T-helper 1 cell (primary cell): Measurements from ENCODE around the gene CENPO.
"Not testable (repeated sequence)": the region's sequence is repeated elsewhere in the genome, so short reads cannot be mapped to it uniquely, and the experiment has no call there.

Experiments used
- DNase-seq, 5 donors: peaks; one replicate each; pipeline ENCODE4 v3.0.0-alpha.2; 2012 to 2020

CENPO gene

DNA sequence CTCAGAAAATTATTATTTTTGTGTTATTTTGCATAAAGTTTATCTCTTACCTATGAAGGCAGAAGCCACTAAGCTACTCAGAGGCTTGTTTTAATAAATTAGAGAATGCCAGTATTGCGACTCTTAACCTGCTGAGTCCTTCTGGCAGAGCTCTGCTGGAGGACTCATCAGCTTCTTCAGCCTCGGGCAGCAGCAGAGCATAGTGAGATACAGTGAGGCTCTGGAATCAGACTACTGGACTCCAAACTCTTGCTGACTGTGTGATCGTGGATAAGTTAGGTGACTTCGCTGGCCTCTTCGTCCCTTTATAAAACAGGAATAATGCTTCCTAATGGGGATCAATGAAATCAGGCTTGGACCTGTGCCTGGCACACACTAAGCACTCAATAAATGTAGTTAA, 1.8 kb upstream of the CENPO start:
- DNase-seq: no peak

DNA sequence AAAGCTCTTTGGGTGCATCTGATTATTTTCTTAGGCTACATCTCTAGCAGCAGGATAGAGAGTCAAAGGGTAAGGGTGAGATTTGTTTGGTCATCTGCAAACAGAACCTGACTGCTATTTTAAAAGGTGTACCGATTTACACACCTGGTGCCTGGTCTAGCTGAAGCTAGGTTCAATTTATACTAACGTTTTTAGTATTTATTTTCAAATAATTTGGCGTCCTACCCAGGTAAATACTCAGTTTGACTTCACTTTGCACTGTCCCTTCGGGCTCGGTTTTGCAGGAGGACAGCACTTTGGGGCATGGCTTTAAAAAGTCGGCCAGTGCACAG, 717 bp upstream of the CENPO start:
- DNase-seq: no peak

DNA sequence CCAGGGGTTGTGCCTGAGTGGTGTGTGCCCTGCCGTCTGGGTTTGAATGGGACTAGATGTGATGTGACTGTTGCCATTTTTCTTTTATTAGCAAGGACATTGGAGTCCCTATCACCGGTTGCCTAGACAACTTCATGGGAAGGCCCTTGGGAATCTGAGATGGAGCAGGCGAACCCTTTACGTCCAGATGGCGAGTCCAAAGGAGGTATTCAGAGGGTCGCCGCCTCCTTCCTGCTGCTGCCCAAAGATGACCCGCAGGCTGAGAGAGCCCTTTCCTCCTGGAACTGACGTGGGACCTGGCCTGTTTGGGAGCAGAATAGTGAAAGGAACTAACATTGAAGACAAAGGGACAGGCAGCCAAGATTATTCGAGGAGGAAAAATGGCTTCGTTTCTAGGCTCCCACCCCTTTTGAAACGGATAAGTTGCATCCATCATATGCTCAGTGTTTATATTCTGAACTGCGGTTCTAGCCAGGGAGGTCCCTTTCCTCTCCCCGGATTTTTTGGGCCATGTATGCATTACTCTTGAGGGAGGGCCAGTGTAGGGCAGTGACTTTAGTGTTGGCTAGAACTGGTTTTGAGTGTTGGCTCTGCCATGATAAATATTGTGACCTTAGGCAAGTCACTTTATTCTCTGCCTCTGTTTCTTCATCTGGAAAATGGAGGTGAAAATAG, 673 bp downstream of the CENPO start:
- peak in 1 of 5 donors; percentile 23 for DNase-seq

DNA sequence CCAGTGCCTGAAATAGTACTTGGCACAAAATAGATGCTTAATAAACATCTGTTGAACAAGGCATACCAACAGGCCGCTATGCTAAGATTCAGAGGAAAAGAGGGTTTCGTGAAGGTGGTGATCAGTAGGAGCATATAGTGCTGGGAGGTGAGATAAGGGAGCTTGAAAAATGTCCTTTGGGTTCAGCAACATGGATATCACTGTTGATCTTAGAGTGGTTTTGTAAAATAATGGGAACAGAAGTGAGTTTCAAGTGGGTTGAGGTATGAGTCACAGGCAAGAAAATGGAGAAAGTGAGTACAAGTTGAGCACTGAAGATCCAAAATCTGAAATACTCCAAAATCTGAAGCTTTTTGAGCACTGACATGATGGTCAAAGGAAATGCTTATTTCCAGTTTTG, 4.4 kb downstream of the CENPO start:
- no peak for DNase-seq

DNA sequence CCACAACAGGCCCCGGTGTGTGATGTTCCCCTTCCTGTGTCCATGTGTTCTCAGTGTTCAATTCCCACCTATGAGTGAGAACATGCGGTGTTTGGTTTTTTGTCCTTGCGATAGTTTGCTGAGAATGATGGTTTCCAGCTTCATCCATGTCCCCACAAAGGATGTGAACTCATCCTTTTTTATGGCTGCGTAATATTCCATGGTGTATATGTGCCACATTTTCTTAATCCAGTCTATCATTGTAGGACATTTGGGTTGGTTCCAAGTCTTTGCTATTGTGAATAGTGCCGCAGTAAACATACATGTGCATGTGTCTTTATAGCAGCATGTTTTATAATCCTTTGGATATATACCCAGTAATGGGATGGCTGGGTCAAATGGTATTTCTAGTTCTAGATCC, 7.3 kb downstream of the CENPO start:
- not testable (repeated sequence) for DNase-seq

DNA sequence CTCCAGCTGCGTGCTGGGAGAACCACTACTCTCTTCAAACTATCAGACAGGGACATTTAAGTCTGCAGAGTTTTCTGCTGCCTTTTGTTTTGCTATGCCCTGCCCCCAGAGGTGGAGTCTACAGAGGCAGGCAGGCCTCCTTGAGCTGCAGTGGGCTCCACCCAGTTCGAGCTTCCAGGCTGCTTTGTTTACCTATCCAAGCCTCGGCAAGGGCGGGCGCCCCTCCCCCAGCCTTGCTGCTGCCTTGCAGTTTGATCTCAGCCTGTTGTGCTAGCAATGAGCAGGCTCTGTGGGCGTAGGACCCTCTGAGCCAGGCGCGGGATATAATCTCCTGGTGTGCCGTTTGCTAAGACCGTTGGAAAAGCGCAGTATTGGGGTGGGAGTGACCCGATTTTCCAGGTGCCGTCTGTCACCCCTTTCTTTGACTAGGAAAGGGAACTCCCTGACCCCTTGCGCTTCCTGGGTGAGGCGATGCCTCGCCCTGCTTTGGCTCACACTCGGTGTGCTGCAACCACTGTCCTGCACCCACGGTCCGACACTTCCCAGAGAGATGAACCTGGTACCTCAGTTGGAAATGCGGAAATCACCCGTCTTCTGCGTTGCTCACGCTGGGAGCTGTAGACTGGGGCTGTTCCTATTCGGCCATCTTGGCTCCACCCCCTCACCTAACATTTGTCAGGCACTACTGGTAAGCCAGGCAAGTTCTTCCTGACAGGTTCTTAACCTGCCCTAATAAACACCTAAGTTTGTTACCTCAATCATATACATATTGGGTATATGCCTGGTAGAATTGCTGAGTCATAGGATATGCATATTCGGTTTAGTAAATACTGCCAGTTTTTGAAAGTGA, 12.8 kb downstream of the CENPO start:
- DNase-seq: not testable (repeated sequence)

DNA sequence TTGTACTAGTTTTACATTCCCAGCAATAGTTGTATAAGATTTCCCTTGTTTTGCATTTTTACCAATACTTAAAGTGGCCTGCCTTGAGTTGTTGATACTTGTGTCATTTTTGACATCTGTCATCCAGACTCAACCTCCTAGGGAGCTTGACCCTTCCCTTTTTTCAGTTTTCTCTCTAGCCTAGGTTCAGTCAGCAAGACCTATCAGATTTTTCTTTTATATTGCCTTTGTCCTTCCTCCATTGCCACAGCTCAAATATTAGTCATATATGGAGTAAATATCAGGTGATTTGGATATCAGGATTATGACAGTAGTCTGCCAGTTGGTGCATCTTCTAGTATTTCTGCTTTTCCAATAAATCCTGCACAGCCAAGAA, 13.4 kb downstream of the CENPO start:
- DNase-seq: no peak

DNA sequence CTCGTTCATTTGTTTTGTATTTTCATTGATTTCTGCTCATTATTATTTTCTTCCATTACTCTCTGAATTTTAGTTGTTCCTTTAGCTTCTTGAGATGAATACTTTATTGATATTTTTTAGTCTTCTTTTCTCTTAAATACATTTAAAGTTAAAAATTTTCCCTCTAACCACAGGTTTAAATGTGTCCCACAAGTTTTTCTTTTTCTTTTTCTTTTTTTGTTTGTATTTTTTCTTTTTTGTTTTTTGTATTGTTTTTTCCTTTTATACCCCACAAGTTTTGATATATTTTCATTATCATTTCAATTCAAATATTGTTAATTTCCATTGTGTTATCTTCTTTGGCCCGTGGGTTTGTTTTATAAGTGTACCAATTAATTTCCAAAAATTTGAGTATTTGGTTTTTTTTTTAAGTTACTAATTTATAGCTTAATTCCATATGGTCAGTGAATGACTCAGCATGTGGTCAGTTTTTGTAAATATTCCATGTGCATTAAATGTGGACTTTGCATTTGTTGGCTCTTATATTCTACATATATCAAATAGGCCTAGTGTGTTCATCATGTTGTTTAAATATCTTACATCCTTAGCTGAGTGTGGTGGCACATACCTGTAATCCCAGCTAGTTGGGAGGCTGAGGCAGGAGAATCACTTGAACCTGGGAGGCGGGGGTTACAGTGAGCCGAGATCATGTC, 16.2 kb downstream of the CENPO start:
- no peak for DNase-seq

DNA sequence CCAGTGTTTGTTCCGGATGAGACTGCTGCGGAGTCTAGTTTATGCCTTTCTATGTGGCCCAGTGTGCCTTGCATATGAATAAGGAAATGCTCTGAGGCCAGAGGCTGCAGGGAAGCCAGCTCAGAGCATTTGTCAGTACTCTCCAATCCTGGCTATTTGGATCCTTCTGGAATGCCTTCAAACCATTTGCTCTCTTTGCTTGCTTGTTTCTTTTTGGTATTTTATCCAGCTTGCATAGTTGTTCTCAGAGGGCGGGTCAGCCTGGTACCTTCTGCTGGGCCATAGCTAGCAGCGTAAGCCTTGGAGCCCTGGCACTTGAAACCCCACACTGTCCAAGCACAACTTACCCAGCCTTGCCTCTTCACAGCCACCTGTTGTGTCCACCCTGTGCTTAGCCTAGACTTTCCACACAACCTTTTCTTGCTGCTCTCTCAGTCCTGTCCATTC, 20.5 kb downstream of the CENPO start:
- DNase-seq: no peak

DNA sequence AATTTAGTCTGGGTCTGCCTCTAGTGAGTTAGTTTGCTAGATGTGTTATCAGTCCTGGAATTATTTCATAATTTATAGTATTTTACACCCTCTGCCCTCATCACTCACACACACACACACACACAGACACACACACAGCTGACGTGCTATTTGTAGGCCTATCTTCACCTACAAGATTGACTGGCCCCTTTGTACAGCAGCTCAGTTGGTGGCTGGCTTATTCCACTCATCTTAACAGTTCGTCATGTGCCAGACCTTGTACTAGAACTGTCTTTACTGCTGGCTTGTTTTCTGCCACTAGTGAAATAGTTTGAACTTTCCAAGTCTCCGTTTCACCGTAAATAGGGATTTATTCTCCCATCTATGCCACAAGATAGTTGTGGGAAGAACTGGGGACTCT, 21.3 kb downstream of the CENPO start:
- no peak for DNase-seq

DNA sequence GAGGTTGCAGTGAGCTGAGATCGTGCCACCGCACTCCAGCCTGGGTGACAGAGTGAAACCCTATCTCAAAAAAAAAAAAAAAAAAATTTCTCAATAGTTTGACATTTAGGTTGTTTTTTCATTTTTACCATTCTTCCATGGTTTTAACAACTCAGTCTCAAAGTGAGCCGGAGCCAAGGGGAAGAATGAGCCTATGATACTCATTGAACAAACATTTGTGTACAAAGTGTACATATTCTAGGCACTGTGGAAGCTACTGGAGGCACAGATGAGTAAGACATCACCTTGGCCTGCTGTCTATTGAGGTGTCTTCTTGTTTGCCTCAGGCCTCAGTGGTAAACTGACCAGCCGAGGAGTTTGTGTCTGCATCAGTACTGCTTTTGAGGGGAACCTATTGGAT, 21.9 kb downstream of the CENPO start:
- no peak for DNase-seq

DNA sequence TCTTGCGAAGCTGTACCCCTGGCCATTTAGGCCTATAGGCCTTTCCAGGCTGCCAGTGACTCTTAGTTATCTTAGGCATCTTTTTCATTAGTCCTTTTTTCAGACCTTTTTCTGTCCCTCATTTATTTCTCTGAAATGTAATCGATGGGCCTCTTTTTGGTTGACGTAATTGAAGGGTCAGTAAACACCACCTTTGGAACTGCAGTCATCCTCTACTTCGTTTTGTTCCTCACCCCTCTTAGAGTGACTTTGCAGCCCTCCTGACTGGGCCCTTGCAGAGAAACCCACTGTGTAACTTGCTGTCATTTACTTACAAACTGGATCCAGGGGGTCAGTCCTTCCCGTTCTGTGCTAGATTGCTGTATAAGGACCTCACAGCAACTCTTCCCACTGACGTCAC, 23.2 kb downstream of the CENPO start:
- no peak for DNase-seq

DNA sequence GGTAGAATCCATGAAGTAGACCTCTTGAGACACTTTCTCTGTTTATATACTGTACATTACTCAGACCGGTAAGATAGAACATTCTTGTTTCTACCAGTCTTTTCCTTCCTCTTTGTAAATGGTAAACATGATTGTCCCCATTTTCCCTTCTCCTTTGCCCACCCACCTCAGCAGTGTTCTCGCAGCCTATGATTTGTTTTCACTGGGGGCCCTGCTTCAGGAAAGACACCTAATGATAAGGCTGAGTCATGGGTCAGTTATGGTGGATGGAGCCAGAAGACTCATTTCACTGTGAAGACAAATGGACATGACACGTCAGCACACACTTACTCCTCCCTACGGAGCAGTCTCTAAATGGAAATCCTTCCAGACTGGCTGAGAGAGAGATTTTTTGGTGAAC, 23.7 kb downstream of the CENPO start:
- no peak for DNase-seq

DNA sequence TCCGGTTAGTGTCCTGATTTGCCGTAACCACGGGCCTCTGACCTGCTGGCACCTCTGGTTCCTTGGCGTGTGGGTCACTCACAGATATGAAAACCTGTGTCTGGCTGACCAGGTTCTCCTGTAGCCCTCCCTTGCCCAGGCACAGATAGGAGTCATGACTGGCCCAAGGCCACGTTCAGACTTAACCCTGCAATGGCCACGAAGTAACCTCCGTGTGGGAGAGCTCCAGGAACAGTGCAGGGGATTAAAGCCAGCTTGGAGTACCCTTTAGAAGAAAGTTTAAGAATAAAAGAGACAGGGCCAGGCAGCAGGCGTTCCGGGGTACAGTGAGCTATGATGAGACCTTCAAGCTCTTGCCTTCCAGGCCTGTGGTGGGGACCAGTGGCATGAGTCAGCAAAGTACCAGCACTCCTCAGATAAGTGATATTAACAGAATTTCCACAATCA, 25.5 kb downstream of the CENPO start:
- DNase-seq: no peak

DNA sequence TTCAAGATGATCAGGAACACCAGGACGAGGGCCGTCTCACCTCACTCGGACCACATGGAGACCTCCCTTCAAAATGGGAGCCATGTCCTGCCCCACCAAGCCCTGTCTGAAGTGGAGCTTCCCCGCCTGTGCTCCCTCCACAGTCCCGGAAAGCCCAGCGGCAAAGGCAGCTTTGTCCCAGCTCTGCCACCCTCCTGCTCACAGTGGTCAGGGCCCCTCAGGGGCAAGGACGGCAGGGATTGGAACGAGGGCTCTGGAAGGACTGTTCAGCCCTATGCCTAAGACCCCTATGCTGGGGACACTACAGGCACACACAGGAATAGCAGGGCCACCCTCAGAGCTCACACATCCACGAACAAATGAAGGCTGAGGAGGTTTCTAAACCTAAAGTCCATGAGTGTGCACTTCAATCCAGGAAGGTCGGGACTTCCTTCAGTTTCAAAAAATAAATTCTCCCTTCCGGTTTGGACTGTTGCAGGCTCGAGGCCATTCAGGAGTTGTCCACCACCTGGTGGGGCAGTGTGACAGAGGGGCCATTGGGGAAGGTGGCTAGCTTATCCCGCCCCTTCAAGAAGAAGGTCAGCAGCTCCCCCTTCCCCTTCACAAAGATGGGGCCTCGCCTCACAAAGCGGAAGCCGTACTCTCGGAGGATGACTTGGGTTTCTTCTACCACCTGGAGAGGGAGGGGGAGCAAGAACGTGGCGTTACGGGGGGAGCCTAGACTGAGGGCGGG, 26.4 kb downstream of the CENPO start:
- no peak for DNase-seq

DNA sequence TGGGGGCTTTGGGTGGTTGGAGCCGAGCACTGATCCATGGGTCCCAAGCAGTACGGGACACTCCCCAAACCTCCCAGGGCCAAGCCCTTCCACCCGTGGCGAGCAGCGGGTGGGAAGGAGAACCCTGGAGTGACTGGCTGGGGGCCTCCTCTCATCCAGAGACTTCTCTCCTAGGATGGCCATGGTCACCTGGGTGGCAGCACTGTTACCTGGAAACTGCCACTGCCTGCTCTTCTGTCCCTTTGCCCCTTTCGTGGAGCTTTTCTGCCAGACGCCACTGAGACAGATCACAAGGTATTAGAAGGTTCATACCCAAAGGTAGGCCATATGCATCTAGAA, 26.9 kb downstream of the CENPO start:
- no peak for DNase-seq

DNA sequence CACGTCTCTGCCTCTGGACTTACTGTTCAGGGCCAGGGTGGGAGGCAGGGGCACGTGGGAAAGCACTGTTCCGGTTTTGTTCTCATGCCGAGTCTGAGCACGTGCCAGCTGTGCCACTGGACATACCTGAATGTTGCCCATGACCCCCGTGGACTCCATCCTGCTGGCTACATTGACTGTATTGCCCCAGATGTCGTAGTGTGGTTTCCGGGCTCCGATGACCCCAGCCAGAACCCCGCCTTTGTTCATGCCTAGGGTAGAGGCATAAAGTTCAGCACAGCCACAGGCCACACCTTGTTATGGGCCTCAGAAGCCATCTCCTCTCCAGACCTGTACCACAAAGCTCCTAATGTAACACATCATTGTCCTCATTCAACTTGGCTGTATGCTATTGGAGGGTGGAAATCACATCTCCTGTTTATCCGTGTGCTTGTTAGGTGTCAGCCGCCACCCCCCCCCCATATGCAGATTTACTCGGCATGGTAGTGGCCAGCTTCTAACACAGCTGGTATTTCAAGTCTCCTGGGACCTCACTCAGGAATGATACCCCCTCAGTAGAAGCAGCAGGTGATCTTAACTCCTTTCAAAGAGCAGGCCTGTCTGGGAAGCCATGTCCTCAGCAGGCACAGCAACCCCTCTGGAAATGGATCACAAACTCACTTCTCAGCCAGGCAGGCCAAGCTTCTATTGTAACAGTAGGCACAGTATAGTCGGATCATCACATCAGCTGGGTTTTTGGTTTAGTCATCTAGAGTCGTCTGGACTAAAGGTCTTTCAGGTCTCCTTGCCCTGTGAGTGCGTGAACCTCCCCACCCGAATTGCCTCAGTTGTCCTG, 27.6 kb downstream of the CENPO start:
- DNase-seq: no peak

DNA sequence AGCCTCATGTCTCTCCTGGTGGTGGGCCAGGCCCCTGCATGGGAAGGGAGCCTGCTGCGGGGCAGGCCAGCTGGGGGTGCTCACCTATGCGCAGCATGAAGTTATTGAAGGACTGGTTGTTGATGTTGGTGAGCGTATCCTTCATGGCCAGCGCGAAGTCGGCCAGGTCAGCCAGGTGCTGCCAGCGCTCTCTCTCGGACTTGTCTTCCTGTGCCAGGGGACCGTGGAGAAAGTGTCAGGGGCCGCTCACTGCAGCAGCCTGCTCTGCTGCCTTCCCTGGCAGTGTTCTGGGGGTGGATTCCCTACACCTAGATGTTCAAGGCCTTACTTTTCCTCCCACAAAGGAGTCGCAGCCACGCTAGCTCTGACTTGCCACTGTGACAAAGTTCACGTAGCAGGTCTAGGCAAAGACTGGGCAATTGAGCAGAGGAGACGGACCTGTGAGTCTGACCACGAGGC, 28.2 kb downstream of the CENPO start:
- no peak for DNase-seq

DNA sequence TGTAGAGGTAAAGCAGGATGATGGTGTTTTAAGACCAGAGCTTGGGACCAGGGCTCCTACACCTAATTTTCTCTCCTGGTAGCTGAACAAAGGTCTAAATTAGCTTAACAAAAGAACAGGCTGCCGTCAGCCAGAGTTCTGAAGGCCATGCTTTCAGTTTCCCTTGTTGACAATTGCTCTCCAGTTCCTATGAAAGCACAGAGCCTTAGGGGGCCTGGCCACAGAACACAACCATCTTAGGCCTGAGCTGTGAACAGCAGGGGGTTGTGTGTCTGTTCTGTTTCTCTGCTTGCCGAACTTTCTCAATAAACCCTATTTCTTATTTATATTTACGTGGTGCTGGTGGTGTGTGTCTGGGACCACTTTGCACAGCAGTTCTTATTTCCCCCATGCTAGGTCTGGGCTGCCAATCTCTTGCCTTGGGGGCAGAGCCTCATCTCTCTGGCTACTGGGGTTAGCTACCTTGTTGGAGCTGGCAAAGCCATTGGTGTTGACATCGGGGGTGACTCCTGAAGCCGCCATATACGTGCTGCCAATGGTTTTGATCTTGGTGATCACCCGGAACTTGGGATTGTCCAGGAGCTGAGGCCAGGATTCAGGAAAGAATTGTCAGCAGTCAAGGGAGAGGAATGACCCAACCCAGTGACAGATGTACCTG, 29.0 kb downstream of the CENPO start:
- DNase-seq: no peak

DNA sequence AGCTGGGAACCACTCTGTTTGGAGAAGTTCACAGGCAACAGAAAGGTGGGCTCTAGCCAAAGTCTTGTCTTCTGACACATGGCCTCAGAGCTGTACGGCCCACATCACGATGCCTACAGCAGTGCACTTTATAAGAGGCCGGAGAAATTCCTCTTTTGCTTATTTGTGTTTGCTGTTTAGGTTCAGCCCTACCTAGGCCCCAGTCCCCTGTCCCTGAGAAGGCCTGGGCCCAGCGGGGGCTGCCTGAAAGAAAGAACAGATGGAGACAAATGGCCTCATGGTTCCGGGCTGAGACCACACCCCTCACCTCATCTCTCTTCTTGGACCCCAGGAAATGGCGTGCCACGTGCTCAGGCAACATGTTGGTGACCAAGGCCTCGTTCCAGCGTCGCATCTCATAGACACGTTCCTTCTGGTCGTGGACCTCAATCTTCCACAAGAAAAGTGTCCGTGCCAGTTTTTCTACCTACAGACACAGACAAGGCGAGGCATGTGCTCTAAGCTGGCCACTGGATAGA, 30.9 kb downstream of the CENPO start:
- no peak for DNase-seq
